Ovary (tissue), 3 donors: ENCODE results near the gene NLGN1.

ENCODE experiments used
- CTCF ChIP-seq, 3 donors: fragments of 450-650 bp in 2 of 3; fragments of 200-600 bp in 1 of 3; IDR thresholded peaks; one replicate each; pipeline versions ENCODE4 v1.5.1 to v1.8.0; 2016 to 2022; ENCODE audit warnings: antibody characterized with exemption in 3 of 3, mild to moderate bottlenecking in 1 of 3
- EP300 ChIP-seq: sonication (generic); formaldehyde crosslinking; IDR thresholded peaks from one replicate; pipeline ENCODE4 v1.6.1; 2017; ENCODE audit warnings: antibody characterized with exemption
- POLR2A ChIP-seq: fragments of 450-650 bp; IDR thresholded peaks from one replicate; pipeline ENCODE4 v1.6.1; 2017; ENCODE audit warnings: antibody characterized with exemption, mild to moderate bottlenecking, moderate library complexity
- donor health status: DM: no; HTN: no; CAD: no.

- TF ChIP-seq CTCF (IDR thresholded peaks at IDR 0.05) (no peak), POLR2A (no peak), EP300 (no peak)
Observed at GRCh38 chr3:173770796-173771573, 373.4 kb downstream of the NLGN1 start.
